GM19397 (cell line): Measurements from ENCODE around the gene ETHE1.
"Not testable (repeated sequence)": the region's sequence is repeated elsewhere in the genome, so short reads cannot be mapped to it uniquely, and the experiment has no call there.

Source experiments
- ATAC-seq: cut with Tn5 transposase; IDR thresholded peaks from one replicate; pipeline ENCODE4 v1.9.1; 2021; ENCODE audit warnings: mild to moderate bottlenecking, moderate library complexity; ENCODE audit not compliant: unreplicated experiment

Gene ETHE1

DNA sequence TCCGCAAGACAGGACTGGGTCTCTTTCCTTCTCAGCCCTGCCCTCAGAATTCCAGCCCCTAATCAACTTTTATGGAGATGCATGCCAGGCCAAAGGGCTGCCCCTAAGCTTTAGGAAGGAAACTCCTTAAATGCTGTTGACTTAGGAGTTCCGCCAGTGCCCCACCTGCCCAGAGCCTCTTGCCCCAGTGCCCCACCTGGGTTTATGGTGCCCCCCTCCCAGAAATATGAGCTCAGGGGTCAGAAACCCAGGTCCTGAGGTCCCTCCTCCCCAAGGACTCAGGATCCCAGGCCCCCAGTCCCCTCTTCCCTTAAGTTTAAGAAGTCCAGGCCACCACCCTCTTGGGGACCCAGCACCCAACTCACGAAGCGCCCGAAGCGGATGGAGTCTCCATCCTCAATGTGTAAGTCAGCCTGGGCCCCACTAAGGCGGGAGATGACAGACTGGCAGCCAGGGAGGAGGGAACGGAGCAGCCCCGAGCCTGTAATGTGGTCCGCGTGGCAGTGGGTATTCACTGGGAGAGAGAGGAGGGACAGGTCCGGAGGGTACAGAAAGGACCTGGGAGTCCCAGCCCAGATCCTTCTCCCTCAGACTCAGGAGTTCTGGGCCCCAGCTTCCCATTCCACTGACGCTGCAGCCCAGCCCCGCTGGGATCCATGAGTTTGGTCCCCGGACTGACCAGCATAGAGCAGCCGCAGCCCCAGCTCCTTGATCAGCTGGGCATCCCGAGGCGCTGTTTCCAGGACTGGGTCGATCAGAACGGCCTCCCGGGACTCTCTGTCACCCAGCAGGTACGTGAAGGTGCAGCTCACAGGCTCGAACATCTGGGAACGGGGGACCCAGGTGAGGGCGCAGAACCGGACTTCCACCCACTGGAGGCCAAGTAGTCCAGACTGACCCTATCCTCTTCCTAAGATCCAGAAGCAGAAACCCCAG lies 897 bp downstream of the ETHE1 start:
- ATAC-seq, result peak; percentile 5

- ATAC-seq, result no peak
Measured at GRCh38 chr19:43524922-43525835, 1.8 kb downstream of the ETHE1 start.

- ATAC-seq, result not testable (repeated sequence)
Measured at GRCh38 chr19:43523696-43524095, 3.3 kb downstream of the ETHE1 start.

DNA sequence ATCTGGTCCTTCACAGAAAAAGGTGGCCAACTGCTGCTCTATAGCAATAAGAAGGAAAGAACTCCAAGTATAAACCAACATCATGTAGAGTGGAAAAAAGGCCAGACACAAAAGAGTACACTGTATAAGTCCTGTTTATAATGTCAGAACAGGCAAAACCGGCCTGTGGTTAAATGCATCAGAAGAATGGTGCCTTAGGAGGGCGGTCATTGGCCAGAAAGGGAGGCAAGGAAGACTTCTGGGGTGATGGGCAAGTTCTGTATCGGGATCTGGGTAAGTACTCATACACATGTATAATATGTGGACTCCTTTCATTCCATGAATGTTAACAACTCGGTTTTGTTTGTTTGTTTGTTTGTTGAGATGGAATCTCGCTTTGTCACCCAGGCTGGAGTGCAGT lies 4.1 kb downstream of the ETHE1 start:
- no peak for ATAC-seq

GRCh38 chr19:43519436-43520088 lies 7.4 kb downstream of the ETHE1 start:
- ATAC-seq, result no peak

- no peak for ATAC-seq
Measured at GRCh38 chr19:43518051-43518450, 8.9 kb downstream of the ETHE1 start.

GRCh38 chr19:43512399-43512798 lies 14.6 kb downstream of the ETHE1 start:
- not testable (repeated sequence) for ATAC-seq

- no peak for ATAC-seq
Measured at GRCh38 chr19:43511324-43511723, 15.7 kb downstream of the ETHE1 start.

- no peak for ATAC-seq
Measured at GRCh38 chr19:43510713-43511112, 16.3 kb downstream of the ETHE1 start.

- no peak for ATAC-seq
Measured at GRCh38 chr19:43507880-43508279, 19.1 kb downstream of the ETHE1 start.

DNA sequence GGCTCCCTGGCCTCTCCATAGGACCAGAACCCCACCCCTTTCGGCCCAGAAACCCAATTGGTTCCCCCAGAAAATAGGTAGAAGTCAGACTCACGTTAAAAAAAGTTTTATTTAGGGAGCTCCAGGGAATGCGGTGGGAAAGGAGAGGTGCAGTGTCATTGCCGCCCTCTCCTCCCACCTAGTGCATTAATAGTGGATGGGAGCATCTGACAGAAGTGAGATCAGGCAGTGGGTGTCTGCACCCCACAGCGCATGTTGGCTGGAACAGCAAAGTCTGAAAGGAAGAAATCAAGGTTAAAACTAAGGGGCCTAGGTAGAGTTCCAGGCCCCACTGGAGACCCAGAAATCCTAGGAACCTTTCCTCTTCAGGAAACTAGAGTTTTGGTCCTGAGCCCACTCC lies 20.4 kb downstream of the ETHE1 start:
- no peak for ATAC-seq

GRCh38 chr19:43505941-43506340 lies 21.1 kb downstream of the ETHE1 start:
- no peak for ATAC-seq

- ATAC-seq, result no peak
Measured at GRCh38 chr19:43505186-43505456, 21.9 kb downstream of the ETHE1 start.

GRCh38 chr19:43504426-43505185 lies 22.4 kb downstream of the ETHE1 start, which contains the start of gene PHLDB3:
PHLDB3 (minus strand) TSS chr19:43504746; CDS start chr19:43504118, 628 bp downstream.
- peak; percentile 26 for ATAC-seq

DNA sequence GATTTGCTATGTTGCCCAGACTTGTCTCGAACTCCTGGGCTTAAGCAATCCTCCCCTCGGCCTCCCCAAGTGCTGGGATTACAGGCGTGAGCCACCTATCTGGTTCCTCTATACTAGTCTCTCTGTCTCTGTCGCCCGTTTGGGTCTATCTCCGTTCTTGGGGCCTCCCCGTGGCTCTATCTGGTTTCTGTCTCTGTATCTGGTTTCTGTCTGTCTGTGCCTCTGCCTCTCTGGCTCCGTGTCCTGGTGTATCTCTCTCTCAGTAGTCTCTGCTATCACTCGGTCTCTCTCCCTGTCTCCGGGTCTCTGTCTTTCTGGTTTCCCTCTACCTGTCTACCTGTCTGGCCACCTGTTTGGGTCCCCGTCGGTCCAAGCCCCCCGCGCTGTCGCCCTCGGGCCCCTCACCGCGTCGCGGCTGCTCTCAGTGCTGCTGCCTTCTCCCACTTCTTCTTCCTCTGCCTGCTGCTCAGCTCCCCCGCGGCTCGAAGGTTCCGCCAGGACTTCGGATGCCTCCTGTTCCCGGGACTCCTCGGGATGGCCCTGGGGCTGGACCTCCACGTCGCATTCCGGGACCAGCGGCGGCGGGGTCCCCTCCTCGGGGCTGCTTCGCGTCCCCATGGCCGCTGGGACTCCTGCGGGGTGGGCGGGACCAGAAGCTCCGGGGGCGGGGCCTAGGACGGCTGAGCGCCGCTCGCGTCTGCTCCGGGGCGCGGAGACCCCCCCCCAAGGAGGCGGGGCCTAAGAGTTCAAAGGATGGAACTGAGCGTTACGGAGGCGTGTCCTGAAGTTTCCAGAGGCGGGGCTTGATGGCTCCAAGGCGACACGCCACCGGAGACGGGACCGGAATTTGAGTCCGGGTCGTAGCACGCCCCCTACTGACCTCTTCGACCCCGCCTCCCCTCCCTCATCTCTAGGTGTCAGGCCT lies 23.2 kb downstream of the ETHE1 start:
- ATAC-seq, result peak; percentile 79

- no peak for ATAC-seq
Measured at GRCh38 chr19:43502419-43502976, 24.5 kb downstream of the ETHE1 start.

DNA sequence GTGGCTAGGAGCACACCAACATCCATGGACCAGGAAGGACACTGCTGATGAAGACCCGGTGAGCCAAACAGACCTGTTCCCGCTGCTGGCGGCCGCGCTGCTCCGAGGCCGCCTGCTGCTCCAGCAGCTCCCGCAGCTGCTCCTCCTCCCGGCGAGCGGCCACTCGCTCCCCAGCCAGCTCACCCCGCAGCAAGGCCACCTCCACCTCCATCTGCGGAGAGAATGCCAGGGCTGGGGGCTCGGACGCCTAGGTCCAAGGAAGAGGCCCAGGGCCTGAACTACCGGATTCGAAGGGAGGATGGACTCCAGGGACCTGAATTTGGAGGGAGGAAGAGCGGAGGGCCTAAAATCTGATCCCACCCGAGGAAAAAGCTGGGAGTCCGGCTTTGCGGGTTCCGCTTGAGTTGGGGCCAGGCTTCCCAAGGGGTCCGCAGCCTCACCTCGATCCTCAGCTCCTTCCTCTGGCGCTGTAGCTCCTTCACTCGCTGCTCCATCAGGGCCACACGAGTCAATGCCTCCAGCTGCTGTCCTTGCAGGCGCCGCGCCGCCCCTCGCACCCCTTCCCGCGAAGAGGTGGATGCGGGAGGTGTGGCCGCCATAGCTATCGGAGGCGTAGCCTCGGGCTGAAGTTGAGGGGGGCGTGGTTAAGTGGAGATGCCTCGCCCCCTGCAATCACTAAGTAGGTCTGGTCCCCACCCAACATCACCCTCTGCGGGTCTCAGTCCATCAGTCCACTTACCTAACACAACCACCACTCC lies 25.2 kb downstream of the ETHE1 start:
- ATAC-seq, result no peak

DNA sequence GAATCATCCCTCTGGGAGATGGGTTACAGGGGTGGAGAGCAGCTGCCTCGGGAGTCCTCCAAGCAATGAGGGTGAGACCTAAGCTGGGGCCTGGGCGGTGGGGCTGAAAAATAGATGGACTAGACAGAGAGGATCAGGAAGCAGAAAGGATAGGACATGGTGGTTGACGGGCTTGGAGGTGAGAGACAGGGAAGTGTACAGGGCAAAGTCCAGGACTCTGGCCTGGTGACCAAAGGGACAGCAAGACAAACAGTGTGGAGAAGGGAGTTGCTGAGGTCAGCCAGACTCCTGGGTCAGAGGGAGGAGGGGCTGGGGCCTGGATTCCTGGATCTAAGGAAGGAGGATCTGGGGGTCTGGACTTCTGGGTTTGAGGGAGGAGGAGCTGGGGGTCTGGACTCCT lies 28.0 kb downstream of the ETHE1 start:
- no peak for ATAC-seq
